ENCODE results near the gene CLIP3.
"Not testable (repeated sequence)": the region's sequence is repeated elsewhere in the genome, so short reads cannot be mapped to it uniquely, and the experiment has no call there.

CLIP3 gene, protein sequence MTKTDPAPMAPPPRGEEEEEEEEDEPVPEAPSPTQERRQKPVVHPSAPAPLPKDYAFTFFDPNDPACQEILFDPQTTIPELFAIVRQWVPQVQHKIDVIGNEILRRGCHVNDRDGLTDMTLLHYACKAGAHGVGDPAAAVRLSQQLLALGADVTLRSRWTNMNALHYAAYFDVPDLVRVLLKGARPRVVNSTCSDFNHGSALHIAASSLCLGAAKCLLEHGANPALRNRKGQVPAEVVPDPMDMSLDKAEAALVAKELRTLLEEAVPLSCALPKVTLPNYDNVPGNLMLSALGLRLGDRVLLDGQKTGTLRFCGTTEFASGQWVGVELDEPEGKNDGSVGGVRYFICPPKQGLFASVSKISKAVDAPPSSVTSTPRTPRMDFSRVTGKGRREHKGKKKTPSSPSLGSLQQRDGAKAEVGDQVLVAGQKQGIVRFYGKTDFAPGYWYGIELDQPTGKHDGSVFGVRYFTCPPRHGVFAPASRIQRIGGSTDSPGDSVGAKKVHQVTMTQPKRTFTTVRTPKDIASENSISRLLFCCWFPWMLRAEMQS

DNA sequence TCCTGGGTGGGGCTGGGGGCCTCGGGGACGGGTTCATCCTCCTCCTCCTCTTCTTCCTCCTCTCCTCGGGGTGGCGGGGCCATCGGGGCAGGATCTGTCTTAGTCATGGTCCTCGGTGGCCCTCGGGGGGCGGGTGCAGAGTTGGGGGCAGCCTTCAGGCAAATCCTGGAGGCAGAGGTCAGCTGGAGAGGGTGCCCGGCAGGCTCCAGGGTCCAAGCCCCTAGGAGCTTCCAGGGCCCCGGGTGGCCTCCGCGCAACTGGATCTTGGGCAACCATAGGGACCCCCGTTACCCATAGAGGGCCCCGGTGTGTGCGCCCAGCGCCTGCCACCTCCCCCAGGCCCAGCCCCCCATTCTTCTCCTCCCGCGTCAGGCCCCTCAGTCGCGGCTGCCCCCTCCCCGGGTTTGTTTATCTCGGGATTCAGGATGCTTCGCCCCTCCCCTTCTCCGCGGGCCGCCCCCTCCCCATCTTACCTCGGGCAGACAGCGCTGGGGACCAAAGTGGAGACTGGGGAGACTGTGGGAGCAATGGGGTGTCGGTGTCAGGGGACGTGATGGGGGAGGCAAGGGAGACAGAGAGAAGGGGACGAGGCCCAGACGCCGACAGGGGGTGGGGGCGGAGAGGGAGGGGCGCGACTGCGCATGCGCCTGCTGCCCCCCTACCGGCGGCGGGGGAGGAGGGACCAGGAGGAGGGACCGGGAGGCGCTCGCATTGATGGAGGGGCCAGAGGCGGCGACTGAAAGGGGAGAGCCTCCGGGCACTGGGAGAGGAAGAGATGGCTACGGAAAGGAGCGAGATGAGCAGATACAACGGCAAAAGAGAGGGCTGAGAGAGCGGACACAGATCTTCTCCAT is at the start of gene CLIP3:
Gene CLIP3, minus strand, starts transcription at position 623 of the 854 bp plus-strand sequence. Its CDS starts 516 bp downstream, at position 107.
- no peak for ATAC-seq
- DNase-seq = peak; percentile 58

DNA sequence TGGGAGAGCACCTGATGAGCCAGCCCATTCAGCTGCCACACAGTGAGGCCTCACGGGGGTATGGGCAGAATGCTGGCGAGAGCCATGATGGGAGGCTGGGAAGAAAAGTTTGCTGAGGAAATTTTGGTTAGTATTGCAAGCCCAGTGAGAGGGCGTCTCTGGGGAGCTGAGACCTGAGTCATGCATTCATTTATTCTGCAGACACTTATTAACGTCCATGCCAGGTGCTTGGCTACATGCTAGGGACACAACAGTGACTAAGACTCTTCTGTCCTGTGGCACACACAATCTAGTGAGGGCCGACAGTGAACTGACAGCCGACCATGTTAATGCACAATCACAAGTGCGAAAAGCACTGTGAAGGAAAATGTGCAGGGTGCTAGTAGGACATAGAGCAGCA is 49.2 kb upstream of the CLIP3 start:
- ATAC-seq (no peak), DNase-seq (no peak)

DNA sequence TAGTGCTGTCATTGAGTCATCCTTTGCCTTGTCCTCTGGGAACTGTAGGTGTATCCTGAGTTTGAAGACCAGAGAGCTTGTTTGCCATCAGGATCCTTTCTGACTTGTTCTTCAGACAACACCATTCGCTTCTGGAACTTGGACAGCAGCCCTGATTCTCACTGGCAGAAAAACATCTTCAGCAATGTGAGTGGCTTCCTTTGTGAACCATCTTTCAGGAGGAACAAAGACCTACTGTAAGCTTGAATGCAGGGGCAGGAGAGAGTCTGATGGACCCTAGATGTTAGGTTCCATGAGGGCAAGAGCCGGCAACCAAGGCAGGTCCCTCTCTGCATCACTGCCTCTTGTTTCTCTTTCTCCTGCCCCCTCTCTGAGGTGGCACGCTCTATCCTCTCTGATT is 48.7 kb upstream of the CLIP3 start:
- ATAC-seq (no peak), DNase-seq (no peak)

DNA sequence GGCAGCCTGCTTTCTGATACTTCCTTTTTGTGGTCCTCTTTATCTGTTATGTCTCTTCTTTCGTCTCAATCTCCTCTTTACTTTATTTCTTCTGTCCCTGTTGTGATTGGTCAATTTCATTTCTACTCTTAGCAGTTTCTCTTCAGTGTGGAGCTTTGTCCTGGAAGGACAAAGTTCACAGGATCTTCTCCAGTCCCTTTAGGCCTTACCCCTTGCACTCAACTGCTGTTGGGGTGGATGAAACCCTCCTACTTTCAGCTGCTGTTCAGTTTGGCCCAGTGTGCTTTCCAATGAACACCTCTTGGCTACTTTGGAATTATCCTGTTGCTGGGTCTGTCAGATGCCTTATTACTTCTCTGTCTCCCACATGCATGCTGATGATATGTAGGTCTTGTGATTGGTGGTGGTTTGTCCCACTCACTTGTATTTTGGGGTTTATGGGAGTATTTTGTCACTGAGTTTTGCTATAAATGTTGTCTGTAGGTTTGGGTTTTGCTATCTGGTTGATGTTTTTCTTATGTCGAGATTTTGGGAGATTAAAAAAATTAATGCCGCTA is 46.8 kb upstream of the CLIP3 start:
- DNase-seq = no peak
- no peak for ATAC-seq

DNA sequence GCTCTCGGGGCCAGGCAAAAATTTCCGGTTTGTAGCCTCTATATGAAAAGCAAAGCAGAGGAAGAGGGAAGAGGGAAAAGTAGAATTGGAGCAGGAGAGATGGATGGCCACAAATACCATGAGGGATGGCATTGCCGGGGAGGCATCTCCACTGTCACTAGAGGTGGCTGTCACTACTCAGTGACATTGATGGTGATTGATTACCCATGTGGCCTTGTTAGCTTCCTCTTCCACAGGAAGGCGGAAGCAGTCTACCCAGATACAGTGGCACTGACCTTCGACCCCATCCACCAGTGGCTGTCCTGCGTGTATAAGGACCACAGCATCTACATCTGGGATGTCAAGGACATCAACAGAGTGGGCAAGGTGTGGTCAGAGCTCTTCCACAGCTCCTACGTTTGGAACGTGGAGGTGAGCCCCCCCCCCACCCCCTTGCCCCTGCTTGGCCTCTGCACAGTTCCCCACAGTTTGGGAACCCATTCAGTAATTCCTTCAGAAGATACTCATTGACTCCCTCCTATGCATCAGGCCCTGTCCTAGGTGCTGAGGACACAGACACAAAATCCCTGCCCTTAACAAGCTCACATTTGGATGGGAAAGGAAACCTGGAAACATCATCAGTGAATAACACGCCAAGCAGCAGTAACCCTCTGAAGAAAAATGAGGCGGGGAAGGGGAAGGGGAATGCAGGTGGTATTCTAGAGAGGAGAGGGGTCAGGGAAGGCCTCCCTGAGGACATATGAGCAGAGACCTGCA is 40.6 kb upstream of the CLIP3 start:
- DNase-seq (no peak), ATAC-seq (no peak)

DNA sequence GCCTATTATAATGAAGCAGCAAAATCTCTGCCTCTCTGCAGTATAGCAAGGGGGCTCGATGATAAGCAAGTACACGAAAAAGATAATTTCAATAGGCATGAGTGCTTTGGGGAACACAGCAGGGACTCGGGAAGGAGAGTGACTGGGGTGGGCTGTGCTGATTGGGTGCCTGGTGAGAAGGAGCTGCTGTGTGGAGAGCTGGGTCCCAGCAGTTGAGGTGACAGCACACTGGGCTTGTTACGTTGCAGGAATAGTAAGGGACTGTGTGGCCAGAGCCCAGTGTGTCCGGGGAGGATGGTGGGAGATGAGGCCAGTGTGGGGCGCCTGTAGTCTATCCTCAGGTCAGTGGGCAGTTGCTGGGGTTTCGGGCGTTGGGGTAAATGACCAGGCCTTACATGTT is 39.4 kb upstream of the CLIP3 start:
- DNase-seq (no peak), ATAC-seq (no peak)

DNA sequence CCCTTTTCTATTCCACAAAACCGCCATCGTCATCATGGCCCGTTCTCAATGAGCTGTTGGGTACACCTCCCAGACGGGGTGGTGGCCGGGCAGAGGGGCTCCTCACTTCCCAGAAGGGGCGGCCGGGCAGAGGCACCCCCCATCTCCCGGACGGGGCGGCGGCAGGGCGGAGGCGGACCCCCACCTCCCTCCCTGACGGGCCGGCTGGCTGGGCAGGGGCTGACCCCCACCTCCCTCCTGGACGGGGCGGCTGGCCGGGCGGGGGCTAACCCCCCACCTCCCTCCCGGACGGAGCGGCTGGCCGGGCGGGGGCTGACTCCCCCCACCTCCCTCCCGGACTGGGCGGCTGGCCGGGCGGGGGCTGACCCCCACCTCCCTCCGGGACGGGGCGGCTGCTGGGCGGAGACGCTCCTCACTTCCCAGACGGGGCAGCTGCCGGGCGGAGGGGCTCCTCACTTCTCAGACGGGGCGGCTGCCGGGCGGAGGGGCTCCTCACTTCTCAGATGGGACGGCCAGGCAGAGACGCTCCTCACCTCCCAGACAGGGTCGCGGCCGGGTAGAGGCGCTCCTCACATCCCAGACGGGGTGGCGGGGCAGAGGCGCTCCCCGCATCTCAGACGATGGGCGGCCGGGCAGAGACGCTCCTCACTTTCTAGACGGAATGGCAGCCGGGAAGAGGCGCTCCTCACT is 36.3 kb upstream of the CLIP3 start:
- not testable (repeated sequence) for ATAC-seq, DNase-seq

DNA sequence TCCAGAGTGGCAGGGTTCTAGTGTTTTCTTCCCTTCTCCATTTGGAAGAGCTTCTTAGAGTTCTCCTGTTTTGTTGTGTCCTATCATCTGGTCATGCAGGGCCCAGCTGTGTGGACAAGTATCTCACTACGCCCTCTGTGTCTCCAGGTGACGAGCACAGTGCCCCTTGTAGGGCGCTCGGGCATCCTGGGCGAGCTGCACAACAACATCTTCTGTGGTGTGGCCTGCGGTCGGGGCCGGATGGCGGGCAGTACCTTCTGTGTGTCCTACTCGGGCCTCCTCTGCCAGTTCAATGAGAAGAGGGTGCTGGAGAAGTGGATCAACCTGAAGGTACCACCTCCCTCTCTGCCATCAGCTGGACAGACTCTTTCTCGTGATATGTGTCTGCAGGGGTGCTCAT is 35.0 kb upstream of the CLIP3 start:
- ATAC-seq (no peak), DNase-seq (no peak)

DNA sequence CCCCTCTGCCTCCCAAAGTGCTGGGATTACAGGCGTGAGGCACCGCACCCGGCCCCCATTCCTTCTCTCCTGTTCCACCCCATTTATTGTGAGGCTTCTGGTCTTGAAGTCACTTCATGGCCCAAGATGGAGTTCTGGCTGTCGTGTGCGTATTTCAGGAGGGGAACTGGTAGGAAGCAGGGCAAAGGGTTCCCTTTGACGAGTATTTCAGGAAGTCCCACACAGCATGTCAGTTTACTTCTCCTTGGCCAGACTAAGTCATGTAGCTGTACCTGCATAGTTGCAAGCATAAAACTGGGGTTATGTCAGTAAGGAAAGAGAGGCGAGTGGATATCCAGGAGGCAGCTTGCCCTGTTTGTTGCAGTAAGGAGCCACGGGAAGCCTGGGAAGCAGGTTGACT is 32.2 kb upstream of the CLIP3 start:
- ATAC-seq (no peak), DNase-seq (no peak)

DNA sequence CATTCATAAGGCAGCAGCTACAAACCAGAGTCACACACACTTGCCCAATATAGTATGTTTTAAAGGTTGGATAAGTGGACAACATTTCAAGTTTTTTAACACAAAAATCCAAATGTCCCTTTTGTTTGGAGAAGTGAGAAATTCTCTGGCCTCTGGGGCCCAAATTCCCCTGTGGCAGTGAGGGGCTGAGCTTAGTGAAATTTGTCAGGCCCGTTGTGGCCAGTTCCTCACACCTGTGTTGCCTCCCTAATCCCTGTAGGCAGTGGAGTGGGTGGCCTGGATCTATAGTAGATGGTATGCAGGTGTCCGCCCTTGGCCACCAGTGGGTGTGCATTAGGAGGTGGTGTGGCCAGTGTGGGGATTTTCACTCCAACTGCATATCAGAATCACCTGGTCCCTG is 28.7 kb upstream of the CLIP3 start:
- DNase-seq (no peak), ATAC-seq (no peak)

DNA sequence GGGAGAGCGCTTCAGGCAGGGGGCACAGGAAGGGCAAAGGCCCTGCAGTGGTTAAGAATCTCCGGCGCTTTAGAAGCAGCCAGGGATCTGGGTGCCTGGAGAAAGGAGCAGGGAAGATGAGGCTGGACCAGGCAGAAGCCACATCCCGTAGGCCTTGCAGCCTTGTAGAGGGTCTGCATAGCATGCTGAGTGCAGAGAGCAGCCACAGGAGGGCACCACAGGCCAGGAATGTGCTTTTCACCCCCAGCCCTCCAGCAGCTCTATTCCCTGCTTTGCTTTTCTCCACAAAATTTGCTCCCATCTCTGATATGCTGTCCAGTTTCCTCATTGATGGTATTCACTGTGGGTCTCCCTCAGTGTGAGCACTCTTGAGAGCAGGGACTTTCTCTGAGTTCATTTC is 27.8 kb upstream of the CLIP3 start:
- peak; percentile 17 for DNase-seq
- ATAC-seq = no peak

DNA sequence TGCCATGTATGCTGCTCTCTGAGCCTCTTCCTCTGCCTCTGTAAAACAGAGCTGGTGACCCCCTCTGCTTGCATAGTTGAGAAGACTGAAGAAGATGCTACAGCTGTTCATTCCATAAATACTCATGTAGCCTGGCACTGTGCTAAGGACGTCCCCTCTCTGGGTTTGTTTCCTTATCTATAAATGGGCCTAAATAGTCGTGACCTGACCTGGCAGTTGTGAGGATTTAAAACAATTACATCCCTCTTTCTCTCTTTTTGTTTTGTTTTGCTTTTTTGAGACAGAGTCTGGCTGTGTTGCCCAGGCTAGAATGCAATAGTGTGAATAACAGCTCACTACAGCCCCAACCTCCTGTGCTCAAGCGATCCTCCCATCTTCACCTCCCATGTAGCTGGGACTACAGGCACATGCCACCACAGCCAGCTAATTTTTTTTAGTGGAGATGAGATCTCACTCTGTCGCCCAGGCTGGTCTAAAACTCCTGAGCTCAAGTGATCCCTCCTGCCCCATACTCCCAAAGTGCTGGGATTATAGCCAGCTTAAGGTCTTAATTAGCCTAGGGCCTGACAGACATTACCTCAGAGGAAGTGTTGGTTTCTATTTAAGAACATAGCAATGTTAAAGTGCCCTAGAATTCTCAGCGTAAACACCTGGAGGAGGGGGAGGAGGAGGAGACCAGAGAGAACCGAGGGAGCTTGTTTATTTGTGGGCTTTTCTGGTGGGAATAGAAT is 26.7 kb upstream of the CLIP3 start:
- no peak for DNase-seq
- ATAC-seq = no peak

DNA sequence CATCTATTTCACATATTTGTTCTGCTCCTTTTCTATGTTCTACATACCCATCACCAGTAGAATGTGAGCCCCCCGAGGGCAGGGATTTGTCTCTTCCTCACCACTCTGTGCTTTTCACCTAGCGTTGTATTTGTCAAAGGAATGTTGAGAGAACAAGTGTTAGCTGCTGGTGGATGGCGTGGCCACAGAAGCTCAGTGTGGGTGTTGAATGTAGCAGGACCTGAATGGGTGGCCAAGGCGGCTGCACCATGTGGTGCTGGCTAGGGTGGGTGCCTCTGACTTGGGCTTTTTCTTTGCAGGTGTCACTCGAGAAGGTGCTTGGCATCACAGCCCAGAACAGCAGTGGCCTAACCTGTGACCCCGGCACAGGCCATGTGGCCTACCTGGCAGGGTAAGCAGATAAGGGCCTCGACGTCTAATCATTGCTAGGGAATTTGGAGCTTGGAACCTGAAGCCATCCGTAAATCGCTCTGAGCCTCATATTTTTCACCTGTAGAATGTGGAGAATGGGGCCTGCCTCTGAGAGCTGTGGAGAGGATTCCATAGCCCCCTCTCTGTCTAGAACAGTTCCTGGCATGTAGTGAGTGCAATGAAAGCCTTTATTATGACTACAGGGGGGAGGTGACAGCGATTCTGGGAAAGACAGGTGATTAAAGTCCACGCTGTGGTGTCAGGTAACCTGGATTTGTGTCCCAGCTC is 26.0 kb upstream of the CLIP3 start:
- ATAC-seq = no peak
- no peak for DNase-seq

DNA sequence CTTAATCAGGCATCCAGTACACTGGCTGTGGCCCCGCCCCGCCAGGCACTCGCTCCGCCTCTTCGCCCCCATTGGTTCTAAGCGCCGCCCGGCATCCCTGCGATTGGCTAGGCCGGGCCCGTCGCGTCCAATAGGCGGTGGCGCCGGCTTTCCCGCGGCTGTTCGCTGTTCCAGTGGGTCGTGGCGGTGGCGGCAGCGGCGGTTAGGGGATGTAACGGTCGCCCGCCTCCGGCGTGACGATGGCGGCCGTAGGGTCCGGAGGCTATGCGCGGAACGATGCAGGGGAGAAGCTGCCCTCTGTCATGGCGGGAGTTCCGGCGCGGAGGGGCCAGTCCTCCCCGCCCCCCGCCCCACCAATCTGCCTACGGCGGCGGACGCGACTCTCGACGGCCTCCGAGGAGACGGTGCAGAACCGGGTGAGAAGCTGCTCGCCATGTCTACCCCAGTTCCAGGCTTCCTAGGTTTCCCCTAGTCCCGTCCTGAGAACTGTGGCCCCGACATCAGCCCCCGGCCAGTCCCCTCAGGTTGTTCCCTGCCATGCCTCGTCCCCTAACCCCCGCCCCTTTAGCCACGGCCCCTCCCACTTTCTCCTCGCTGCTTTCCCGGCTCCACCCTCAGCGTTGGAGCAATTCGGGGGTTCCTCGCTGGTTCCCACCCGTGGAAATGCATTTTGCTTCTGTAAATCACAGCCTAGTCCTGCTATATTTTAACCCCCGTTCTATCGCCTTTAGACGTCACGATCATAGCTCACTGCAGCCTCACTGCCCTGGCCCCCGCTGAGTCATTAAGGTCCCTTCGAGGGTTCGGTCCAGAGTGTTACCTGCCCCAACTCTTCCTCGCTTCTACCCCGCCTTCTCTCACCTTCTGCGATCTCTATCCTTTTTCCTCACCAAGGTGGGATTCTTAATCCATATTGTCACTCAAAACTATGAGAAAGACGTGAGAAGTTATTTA is 22.3 kb upstream of the CLIP3 start, which contains the start of gene WDR62:
Gene WDR62, plus strand, starts transcription at position 165 of the 954 bp plus-strand sequence. Its CDS starts 75 bp downstream, at position 240.
- DNase-seq = peak; percentile 96
- peak; percentile 82 for ATAC-seq

DNA sequence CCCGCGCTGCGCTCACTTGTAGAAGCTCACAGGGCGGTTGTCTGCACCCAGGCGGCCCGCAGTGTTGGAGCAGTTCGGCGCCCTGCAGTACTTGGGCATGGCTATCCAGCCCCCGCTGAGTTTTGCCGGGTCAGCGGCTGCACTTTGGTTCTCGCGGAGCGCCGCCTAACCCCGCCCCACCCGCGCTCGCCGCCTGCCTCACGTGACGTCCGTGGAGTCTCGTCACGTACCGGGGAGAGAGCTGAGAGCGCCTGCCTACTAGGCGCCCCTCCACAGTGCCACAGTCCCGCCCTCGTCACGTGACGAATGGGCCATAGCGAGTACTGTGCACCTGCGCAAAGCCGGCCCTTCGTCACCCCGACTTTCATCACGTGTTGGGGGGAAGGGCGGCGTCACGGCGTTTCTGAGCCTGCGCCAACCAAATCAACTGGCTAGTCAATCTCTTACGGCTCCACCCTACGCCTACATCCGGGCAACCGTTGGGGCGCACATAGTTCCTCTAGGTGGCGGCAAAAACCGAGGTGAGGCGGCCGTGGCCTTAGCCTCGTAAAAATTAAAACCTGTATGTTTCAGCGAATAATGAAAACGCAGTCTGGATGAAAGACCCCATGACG is 21.6 kb upstream of the CLIP3 start, which contains the start of gene THAP8:
Gene THAP8, minus strand, starts transcription at position 167 of the 614 bp plus-strand sequence. Its CDS starts 68 bp downstream, at position 99.
- ATAC-seq = peak; percentile 93
- peak; percentile 100 for DNase-seq

DNA sequence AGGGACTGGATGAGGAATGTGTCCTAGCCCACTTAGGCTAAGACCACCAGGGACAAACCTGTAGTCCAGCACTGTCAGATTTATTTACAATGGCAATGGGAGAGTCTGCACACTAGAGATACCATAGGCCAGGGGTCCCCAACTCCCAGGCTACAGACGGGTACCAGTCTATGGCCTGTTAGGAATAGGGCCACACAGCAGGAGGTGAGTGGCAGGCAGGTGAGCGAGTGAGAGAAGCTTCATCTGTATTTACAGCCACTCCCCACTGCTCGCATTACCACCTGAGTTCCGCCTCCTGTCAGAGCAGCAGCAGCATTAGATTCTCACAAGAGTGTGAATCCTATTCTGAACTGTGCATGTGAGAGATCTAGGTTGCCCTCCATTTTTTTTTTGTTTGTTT is 19.0 kb upstream of the CLIP3 start:
- no peak for ATAC-seq
- no peak for DNase-seq

DNA sequence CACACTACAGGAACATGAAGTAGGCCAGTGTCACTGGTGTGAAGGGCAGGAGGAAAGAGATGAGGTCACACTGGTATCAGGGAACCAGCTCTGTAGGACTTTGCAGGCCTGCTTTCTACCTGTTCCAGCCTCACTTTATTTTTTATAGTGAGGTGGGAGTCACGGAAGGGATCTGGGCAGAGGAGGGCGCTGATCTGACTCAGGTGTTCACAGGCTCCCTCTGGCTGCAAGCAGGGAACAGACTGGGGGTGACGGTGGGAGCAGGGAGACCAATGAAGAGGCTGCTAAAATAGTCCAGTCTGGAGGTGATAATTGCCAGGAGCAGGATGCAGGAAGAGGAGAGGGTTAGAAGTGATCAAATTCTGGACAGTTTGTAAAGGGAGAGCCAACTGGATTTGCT is 18.6 kb upstream of the CLIP3 start:
- no peak for ATAC-seq
- DNase-seq = peak; percentile 10

DNA sequence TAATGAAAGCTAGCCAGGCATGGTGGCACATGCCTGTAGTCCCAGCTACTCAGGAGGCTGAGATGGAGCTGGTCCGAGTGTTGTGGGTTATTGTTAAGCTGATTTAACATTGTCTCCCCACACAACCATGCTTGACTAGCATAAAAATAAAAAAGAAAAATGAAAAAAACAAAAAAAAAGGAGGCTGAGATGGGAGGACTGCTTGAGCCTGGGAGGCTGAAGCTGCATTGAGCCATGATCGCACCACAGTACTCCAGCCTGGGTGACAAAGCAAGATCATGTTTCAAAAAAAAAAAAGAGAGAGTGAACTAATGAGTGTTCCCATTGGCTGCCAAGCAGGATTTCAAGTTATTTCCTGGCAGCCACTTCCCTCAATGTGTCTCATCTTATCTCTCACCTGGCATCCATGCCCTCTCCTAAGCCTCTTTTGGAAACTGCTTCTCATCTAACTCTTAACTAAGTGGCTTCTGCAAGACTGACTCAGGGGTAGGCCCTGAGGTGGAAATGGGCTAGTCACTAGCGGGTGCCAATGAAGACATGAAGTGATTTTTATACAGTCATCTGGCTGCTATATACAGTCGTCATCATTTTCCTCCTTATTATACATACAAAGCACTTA is 16.5 kb upstream of the CLIP3 start:
- ATAC-seq (no peak), DNase-seq (no peak)

Data from stimulated activated naive CD8-positive, alpha-beta T cell treated with anti-CD3 and anti-CD28 coated beads, Interleukin-15, Interleukin-2, amounts not matched to agents 100 U/mL and 50 U/mL, for 24 hours (primary cell).